Activated CD8-positive, alpha-beta T cell treated with anti-CD3 and anti-CD28 coated beads, Interleukin-2, amount 10 ng/mL, durations not matched to agents 7 days and 5 days (primary cell): Measurements from ENCODE around the gene MOCS1. TPM values are rescaled to one million over a fixed set of nuclear protein-coding genes. Genes with fewer than 3 reads are reported as not detected.

Source experiments
- ATAC-seq: fragments of 150-1000 bp; cut with Tn5 transposase; one replicate; pipeline ENCODE4 v1.10.0; 2021; ENCODE audit warnings: moderate library complexity
- CTCF ChIA-PET: fragments of 350-600 bp; sonication (Branson Sonifier 250); formaldehyde crosslinking; loops from one replicate; lab custom pipeline; 2021; ENCODE audit warnings: antibody characterized with exemption; lab: Charles Lee
- POLR2A ChIA-PET: fragments of 350-600 bp; sonication (Branson Sonifier 250); formaldehyde crosslinking; loops from one replicate; lab custom pipeline; 2021; ENCODE audit warnings: antibody characterized with exemption; lab: Charles Lee
- DNase-seq: peaks from one replicate; pipeline ENCODE4 v3.0.0-alpha.2; 2020
- H3K27ac Mint-ChIP-seq: one replicate; pipeline ENCODE4 v1.8.0; 2021; ENCODE audit warnings: mild to moderate bottlenecking, mixed read lengths
- H3K27me3 Mint-ChIP-seq: one replicate; pipeline ENCODE4 v1.8.0; 2021; ENCODE audit warnings: low read depth, mixed read lengths
- H3K36me3 Mint-ChIP-seq: one replicate; pipeline ENCODE4 v1.8.0; 2021; ENCODE audit warnings: low read depth, mixed read lengths
- H3K4me1 Mint-ChIP-seq: one replicate; pipeline ENCODE4 v1.8.0; 2021; ENCODE audit warnings: low read depth, mixed read lengths
- H3K4me3 Mint-ChIP-seq: one replicate; pipeline ENCODE4 v1.8.0; 2021; ENCODE audit warnings: mild to moderate bottlenecking, mixed read lengths
- H3K9me3 Mint-ChIP-seq: one replicate; pipeline ENCODE4 v1.8.0; 2022; ENCODE audit warnings: mixed read lengths; ENCODE audit not compliant: insufficient read depth
- total RNA-seq, 2 experiments: library from RNA; stranded (reverse); gene quantifications; one replicate each; pipeline ENCODE4 v1.2.3, GENCODE V29; 2021

MOCS1 gene
- total RNA-seq, 2 experiments from 2014 or later = not detected

GRCh38 chr6:39964094-39964493 lies 29.8 kb upstream of the MOCS1 start:
- no peaks in the 10 kb centered on the region for H3K4me1 Mint-ChIP-seq
- H3K27ac Mint-ChIP-seq = no peak overlapping the region
- H3K9me3 Mint-ChIP-seq = no peaks in the 10 kb centered on the region
- H3K27me3 Mint-ChIP-seq = peaks cover 12% of the 10 kb centered on the region
- DNase-seq (no peak), ATAC-seq (no peak)
- ChIA-PET POLR2A (no interaction called here), CTCF (no interaction called here)
- H3K4me3 Mint-ChIP-seq = no peak overlapping the region
- H3K36me3 Mint-ChIP-seq = no peaks in the 10 kb centered on the region

- no peak overlapping the region for H3K4me3 Mint-ChIP-seq
- no peak overlapping the region for H3K27ac Mint-ChIP-seq
- ChIA-PET POLR2A (no interaction called here), CTCF (no interaction called here)
- ATAC-seq = no peak
- no peaks in the 10 kb centered on the region for H3K9me3 Mint-ChIP-seq
- DNase-seq = no peak
- no peaks in the 10 kb centered on the region for H3K36me3 Mint-ChIP-seq
- H3K4me1 Mint-ChIP-seq = no peaks in the 10 kb centered on the region
- H3K27me3 Mint-ChIP-seq = peaks cover 12% of the 10 kb centered on the region
Measured at GRCh38 chr6:39962831-39963230, 28.6 kb upstream of the MOCS1 start.

- ATAC-seq = no peak
- Mint-ChIP-seq H3K27ac (no peak overlapping the region), H3K9me3 (no peaks in the 10 kb centered on the region), H3K36me3 (no peaks in the 10 kb centered on the region), H3K27me3 (peaks cover 12% of the 10 kb centered on the region), H3K4me1 (no peaks in the 10 kb centered on the region), H3K4me3 (no peak overlapping the region)
- DNase-seq = no peak
- ChIA-PET POLR2A (no interaction called here), CTCF (no interaction called here)
Measured at GRCh38 chr6:39961178-39961577, 26.9 kb upstream of the MOCS1 start.

- ChIA-PET POLR2A (no interaction called here), CTCF (no interaction called here)
- Mint-ChIP-seq H3K4me3 (no peak overlapping the region), H3K36me3 (no peaks in the 10 kb centered on the region), H3K4me1 (no peaks in the 10 kb centered on the region), H3K27me3 (peaks cover 10% of the 10 kb centered on the region), H3K9me3 (no peaks in the 10 kb centered on the region), H3K27ac (no peak overlapping the region)
- ATAC-seq = no peak
- no peak for DNase-seq
Measured at GRCh38 chr6:39958947-39959346, 24.7 kb upstream of the MOCS1 start.

- ATAC-seq (no peak), DNase-seq (no peak)
- CTCF ChIA-PET = no interaction called here
- no peak overlapping the region for H3K27ac Mint-ChIP-seq
- H3K36me3 Mint-ChIP-seq = no peaks in the 10 kb centered on the region
- H3K4me3 Mint-ChIP-seq = no peak overlapping the region
- H3K9me3 Mint-ChIP-seq = no peaks in the 10 kb centered on the region
- H3K4me1 Mint-ChIP-seq = no peaks in the 10 kb centered on the region
- peaks cover 4% of the 10 kb centered on the region for H3K27me3 Mint-ChIP-seq
- POLR2A ChIA-PET = no interaction called here
Measured at GRCh38 chr6:39956936-39957335, 22.7 kb upstream of the MOCS1 start.

GRCh38 chr6:39953076-39953618 lies 18.9 kb upstream of the MOCS1 start:
- ChIA-PET POLR2A (no interaction called here), CTCF (no interaction called here)
- H3K4me3 Mint-ChIP-seq = no peak overlapping the region
- peaks cover 4% of the 10 kb centered on the region for H3K27me3 Mint-ChIP-seq
- H3K36me3 Mint-ChIP-seq = no peaks in the 10 kb centered on the region
- DNase-seq (no peak), ATAC-seq (no peak)
- no peaks in the 10 kb centered on the region for H3K4me1 Mint-ChIP-seq
- no peak overlapping the region for H3K27ac Mint-ChIP-seq
- no peaks in the 10 kb centered on the region for H3K9me3 Mint-ChIP-seq

- POLR2A ChIA-PET = no interaction called here
- CTCF ChIA-PET = no interaction called here
Measured at GRCh38 chr6:39952167-39952566, 17.9 kb upstream of the MOCS1 start.

GRCh38 chr6:39951716-39952115 lies 17.5 kb upstream of the MOCS1 start:
- H3K36me3 Mint-ChIP-seq = no peaks in the 10 kb centered on the region
- CTCF ChIA-PET = no interaction called here
- H3K27me3 Mint-ChIP-seq = peaks cover 4% of the 10 kb centered on the region
- ATAC-seq (no peak), DNase-seq (no peak)
- POLR2A ChIA-PET = no interaction called here
- no peaks in the 10 kb centered on the region for H3K4me1 Mint-ChIP-seq
- no peak overlapping the region for H3K27ac Mint-ChIP-seq
- no peak overlapping the region for H3K4me3 Mint-ChIP-seq
- no peaks in the 10 kb centered on the region for H3K9me3 Mint-ChIP-seq

More at GRCh38 chr6:39952167-39952566, 17.9 kb upstream of the MOCS1 start:
- Mint-ChIP-seq H3K27ac (no peak overlapping the region), H3K36me3 (no peaks in the 10 kb centered on the region), H3K4me3 (no peak overlapping the region), H3K27me3 (peaks cover 4% of the 10 kb centered on the region), H3K9me3 (no peaks in the 10 kb centered on the region), H3K4me1 (no peaks in the 10 kb centered on the region)
- DNase-seq = no peak
- no peak for ATAC-seq

GRCh38 chr6:39951191-39951590 lies 16.9 kb upstream of the MOCS1 start:
- Mint-ChIP-seq H3K4me1 (no peaks in the 10 kb centered on the region), H3K4me3 (no peak overlapping the region), H3K27me3 (peaks cover 4% of the 10 kb centered on the region), H3K36me3 (no peaks in the 10 kb centered on the region), H3K9me3 (no peaks in the 10 kb centered on the region), H3K27ac (no peak overlapping the region)
- no peak for ATAC-seq
- DNase-seq = no peak
- ChIA-PET CTCF (no interaction called here), POLR2A (no interaction called here)

- CTCF ChIA-PET = interaction anchor here (1.3 kb wide), 1 partner anchor 9 kb away, joined by 4 read pairs; no protein-coding TSS in a partner anchor
- no peak overlapping the region for H3K4me3 Mint-ChIP-seq
- ATAC-seq (no peak), DNase-seq (no peak)
- POLR2A ChIA-PET = no interaction called here
- H3K9me3 Mint-ChIP-seq = no peaks in the 10 kb centered on the region
- H3K36me3 Mint-ChIP-seq = no peaks in the 10 kb centered on the region
- H3K27me3 Mint-ChIP-seq = peaks cover under 1% of the 10 kb centered on the region
- no peak overlapping the region for H3K27ac Mint-ChIP-seq
- no peaks in the 10 kb centered on the region for H3K4me1 Mint-ChIP-seq
Measured at GRCh38 chr6:39950125-39950720, 16.0 kb upstream of the MOCS1 start.

- ChIA-PET POLR2A (no interaction called here), CTCF (no interaction called here)
- no peaks in the 10 kb centered on the region for H3K4me1 Mint-ChIP-seq
- no peak overlapping the region for H3K27ac Mint-ChIP-seq
- H3K36me3 Mint-ChIP-seq = no peaks in the 10 kb centered on the region
- H3K9me3 Mint-ChIP-seq = no peaks in the 10 kb centered on the region
- no peak for ATAC-seq
- no peaks in the 10 kb centered on the region for H3K27me3 Mint-ChIP-seq
- H3K4me3 Mint-ChIP-seq = no peak overlapping the region
- no peak for DNase-seq
Measured at GRCh38 chr6:39948199-39948791, 14.0 kb upstream of the MOCS1 start.

- CTCF ChIA-PET = no interaction called here
- Mint-ChIP-seq H3K27me3 (no peaks in the 10 kb centered on the region), H3K27ac (no peak overlapping the region), H3K4me3 (no peak overlapping the region), H3K36me3 (no peaks in the 10 kb centered on the region), H3K4me1 (no peaks in the 10 kb centered on the region), H3K9me3 (no peaks in the 10 kb centered on the region)
- DNase-seq (no peak), ATAC-seq (no peak)
- POLR2A ChIA-PET = no interaction called here
Measured at GRCh38 chr6:39947611-39948068, 13.4 kb upstream of the MOCS1 start.
